Activated CD4-positive, alpha-beta T cell treated with anti-CD3 and anti-CD28 coated beads, Interleukin-2, amount 10 ng/mL, durations not matched to agents 24 days and 14 days (primary cell): ENCODE data around the gene CENPM. TPM values are rescaled to one million over a fixed set of nuclear protein-coding genes. Genes with fewer than 3 reads are reported as not detected.
A peak's percentile ranks its signal among the peaks of the same experiment; 100 is the strongest.

ENCODE experiments used
- DNase-seq: peaks from one replicate; pipeline ENCODE4 v3.0.0; 2022
- H3K27ac Mint-ChIP-seq: one replicate; pipeline ENCODE4 v1.8.0; 2022; ENCODE audit warnings: mild to moderate bottlenecking, mixed read lengths
- H3K27me3 Mint-ChIP-seq: one replicate; pipeline ENCODE4 v1.8.0; 2022; ENCODE audit warnings: mixed read lengths
- H3K36me3 Mint-ChIP-seq: one replicate; pipeline ENCODE4 v1.8.0; 2022; ENCODE audit warnings: low read depth, mild to moderate bottlenecking, mixed read lengths
- H3K4me1 Mint-ChIP-seq: one replicate; pipeline ENCODE4 v1.8.0; 2021; ENCODE audit warnings: mixed read lengths
- H3K4me3 Mint-ChIP-seq: one replicate; pipeline ENCODE4 v1.8.0; 2022; ENCODE audit warnings: mild to moderate bottlenecking, moderate library complexity, mixed read lengths
- H3K9me3 Mint-ChIP-seq: one replicate; pipeline ENCODE4 v1.8.0; 2021; ENCODE audit warnings: mixed read lengths
- intact Hi-C: fragments of 100-400 bp; cut with micrococcal nuclease; formaldehyde crosslinking; loops from one replicate; pipeline ENCODE4 v1.15.1; 2023
- total RNA-seq: library from RNA; stranded (reverse); gene quantifications from 2 replicates; pipeline ENCODE4 v1.2.3, GENCODE V29; 2022

Gene CENPM
- total RNA-seq, 1 donor from 2014 or later = 88.6 TPM

DNA sequence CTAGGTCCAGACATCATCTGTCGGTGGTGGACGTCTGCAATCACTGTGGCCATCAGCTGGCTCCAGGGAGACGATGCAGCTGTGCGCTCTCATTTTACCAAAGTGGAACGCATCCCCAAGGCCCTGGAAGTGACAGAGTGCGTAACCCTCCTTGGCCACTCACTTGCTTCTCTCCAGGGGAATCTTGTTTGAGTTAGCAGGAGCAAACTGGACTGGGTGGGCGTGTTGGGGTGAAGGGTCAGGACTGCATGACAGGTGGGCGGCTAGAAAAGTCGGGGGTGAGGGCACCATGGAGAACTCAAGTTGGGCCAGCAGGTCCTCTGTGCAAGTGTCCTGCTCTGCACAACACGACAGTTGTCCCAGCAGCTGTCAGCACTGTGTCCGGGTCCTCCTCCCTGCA is 48.3 kb downstream of the CENPM start:
- no peaks in the 10 kb centered on the region for H3K27me3 Mint-ChIP-seq
- peaks cover 52% of the 10 kb centered on the region for H3K36me3 Mint-ChIP-seq
- no peaks in the 10 kb centered on the region for H3K9me3 Mint-ChIP-seq
- intact Hi-C loops = no loop called here
- no peak for DNase-seq
- no peaks in the 10 kb centered on the region for H3K4me1 Mint-ChIP-seq
- H3K4me3 Mint-ChIP-seq = no peak overlapping the region
- H3K27ac Mint-ChIP-seq = no peak overlapping the region

DNA sequence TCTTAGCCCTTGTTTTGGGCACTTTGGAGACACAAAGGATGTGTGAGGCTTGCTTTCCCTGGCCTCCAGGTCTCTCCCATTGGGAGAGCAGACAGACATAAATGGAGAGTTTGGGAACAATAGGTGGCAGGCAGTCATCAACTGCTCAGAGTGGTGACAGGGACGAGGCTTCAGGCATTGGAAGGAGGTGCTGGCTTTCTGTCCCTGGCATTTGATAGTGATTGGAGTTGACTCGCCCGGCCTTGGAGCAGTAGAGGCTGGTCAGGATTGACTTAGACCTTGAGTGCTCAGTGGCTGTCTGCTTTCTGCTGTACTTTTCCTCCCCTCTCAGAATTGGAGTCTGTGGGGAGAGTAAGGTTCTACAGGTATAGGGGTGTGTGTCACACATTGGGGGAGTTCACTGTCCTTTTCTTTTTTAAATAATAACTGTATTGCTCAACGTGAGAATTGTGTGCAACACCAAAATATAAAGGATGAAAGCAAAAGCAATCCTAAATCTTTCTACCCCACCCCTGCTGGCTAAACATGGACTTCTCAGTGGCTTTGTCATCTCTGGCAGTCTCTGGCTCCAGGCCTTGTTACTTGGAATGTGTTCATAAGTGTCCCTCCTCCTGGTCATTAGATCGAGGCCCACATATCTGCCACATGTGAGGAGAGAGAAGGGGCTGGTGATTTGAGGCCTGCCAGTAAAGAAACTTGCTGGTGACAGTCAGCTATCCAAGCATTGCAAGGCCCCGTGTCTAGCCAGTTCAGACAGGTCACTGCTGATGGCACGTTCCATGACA is 53.2 kb downstream of the CENPM start:
- H3K27me3 Mint-ChIP-seq = no peaks in the 10 kb centered on the region
- no peaks in the 10 kb centered on the region for H3K9me3 Mint-ChIP-seq
- intact Hi-C loops = no loop called here
- H3K27ac Mint-ChIP-seq = no peak overlapping the region
- no peak for DNase-seq
- H3K36me3 Mint-ChIP-seq = peaks cover 63% of the 10 kb centered on the region
- no peak overlapping the region for H3K4me3 Mint-ChIP-seq
- H3K4me1 Mint-ChIP-seq = peaks cover 3% of the 10 kb centered on the region

DNA sequence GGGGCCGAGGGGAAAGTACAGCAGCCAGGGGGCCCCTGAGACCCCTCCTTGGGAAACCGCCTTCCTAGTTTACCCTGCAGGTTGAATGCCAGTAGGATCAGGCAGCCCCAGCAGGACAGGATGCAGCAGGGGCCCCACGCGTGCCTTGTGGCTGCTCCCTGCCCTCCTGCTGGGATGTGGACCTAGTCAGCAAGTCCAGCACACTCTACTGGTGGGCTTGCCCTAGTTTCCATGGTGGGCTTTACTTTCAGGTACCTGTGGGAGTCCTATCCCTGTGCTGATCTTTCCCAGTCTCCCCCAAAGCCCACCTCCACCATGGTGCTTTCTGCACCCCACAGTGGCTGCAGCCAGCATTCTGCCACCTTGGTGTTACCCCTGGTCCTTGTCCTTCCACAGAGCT is 54.2 kb downstream of the CENPM start:
- DNase-seq = no peak
- intact Hi-C loops = no loop called here
- peaks cover 3% of the 10 kb centered on the region for H3K4me1 Mint-ChIP-seq
- H3K4me3 Mint-ChIP-seq = no peak overlapping the region
- H3K27ac Mint-ChIP-seq = peak overlapping the region; percentile 53
- no peaks in the 10 kb centered on the region for H3K27me3 Mint-ChIP-seq
- H3K9me3 Mint-ChIP-seq = no peaks in the 10 kb centered on the region
- H3K36me3 Mint-ChIP-seq = peaks cover 66% of the 10 kb centered on the region

DNA sequence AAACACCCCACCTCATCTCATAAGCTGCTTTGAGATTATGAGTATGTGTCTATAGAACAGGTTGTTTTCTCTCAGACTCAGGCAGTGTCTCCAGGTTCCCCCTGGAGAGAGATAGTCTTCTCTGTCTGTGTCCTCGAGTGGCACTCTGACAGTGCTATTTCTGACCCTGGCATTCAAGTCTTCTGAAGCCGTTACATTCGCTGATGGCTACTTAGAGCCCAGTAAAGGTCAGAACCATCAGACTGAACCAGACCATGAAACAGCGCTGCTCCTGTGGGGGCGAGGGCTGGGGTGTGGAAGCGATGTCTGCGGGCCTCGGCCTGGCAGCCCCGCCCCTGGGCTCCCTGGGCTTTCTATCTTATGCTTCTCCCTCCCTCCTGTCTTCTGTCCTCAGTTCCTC is 55.5 kb downstream of the CENPM start:
- Mint-ChIP-seq H3K4me3 (no peak overlapping the region), H3K27ac (peak overlapping the region; percentile 42), H3K27me3 (no peaks in the 10 kb centered on the region), H3K36me3 (peaks cover 68% of the 10 kb centered on the region), H3K9me3 (no peaks in the 10 kb centered on the region), H3K4me1 (peaks cover 3% of the 10 kb centered on the region)
- DNase-seq = no peak
- intact Hi-C loops = no loop called here

Other genes with a start within 250 kb of the CENPM start
- 14.2 and 15.7 TPM in 2 replicates for gene MEI1, start 247.6 kb downstream of the CENPM start, total RNA-seq
- 19.7 TPM in 2 replicates for gene CCDC134, start 146.5 kb downstream of the CENPM start, total RNA-seq
- 209 and 218 TPM in 2 replicates for gene SREBF2, start 114.0 kb downstream of the CENPM start, total RNA-seq
- 5.3 and 5.7 TPM in 2 replicates for gene SHISA8, start 32.1 kb downstream of the CENPM start, total RNA-seq
- 3.4 TPM in 2 replicates for gene TNFRSF13C, start 20.3 kb downstream of the CENPM start, total RNA-seq
- gene SEPTIN3, start 22.3 kb upstream of the CENPM start, total RNA-seq = 5.7 and 6.8 TPM in 2 replicates
- 1.3 and 1.4 TPM in 2 replicates for gene WBP2NL, start 51.6 kb upstream of the CENPM start, total RNA-seq
- gene NAGA, start 123.7 kb upstream of the CENPM start, total RNA-seq = 28.2 and 29.9 TPM in 2 replicates
- 5.0 and 6.2 TPM in 2 replicates for gene PHETA2, start 127.1 kb upstream of the CENPM start, total RNA-seq
- 54.4 and 58.7 TPM in 2 replicates for gene SMDT1, start 132.5 kb upstream of the CENPM start, total RNA-seq
- gene NDUFA6, start 143.6 kb upstream of the CENPM start, total RNA-seq = 77.7 and 87.8 TPM in 2 replicates
- gene CYP2D6, start 183.7 kb upstream of the CENPM start, total RNA-seq = 3.8 and 4.5 TPM in 2 replicates